Stromal cell of bone marrow (primary cell): Measurements from ENCODE around the gene GPR39.
A peak's percentile ranks its signal among the peaks of the same experiment; 100 is the strongest.

Source experiments
- DNase-seq: peaks from one replicate; pipeline ENCODE4 v3.0.0-alpha.2; 2012; ENCODE audit warnings: low read depth

GPR39 gene

GRCh38 chr2:132446444-132446843, 29.8 kb downstream of the GPR39 start:
- no peak for DNase-seq

DNA sequence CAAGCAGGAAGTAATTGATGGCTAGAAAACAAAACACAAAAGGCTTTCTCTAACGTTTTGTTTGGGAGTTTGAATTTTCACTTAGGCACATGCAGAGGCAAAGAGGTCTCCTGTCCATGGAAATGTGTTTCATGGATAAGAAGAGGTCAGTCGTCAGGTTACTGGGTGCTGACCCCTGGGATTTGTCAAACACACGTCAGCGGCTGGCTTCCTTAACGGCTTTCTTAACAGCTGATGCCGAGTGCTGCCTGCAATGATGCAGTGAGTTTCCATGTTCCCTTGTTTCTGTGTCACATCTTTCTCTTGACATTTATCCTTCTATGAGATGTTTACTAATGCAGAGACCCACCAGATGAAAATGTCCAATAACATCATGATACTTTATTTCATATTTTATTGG, 31.7 kb downstream of the GPR39 start:
- no peak for DNase-seq

- peak; percentile 16 for DNase-seq
Observed at GRCh38 chr2:132448771-132449170, 32.2 kb downstream of the GPR39 start.

DNA sequence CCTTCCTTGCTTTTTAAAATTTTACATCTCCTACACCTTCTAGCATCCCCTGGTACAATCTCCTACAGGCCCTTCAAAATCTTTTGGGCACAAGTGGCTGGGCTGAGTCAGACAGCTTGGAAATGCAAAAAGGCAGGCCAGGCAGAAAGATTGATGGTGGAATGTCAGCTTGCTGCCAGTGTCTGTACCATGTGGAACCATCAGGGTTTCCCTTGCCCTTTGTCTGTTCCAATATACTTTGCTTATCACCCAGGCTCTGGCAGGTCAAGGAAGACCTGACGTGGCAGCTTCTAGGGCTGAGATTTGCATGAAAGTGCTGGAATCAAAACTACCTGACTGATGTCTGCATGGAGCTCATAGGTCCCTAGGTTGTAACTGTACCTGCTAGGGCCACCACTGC, 33.3 kb downstream of the GPR39 start:
- no peak for DNase-seq

DNA sequence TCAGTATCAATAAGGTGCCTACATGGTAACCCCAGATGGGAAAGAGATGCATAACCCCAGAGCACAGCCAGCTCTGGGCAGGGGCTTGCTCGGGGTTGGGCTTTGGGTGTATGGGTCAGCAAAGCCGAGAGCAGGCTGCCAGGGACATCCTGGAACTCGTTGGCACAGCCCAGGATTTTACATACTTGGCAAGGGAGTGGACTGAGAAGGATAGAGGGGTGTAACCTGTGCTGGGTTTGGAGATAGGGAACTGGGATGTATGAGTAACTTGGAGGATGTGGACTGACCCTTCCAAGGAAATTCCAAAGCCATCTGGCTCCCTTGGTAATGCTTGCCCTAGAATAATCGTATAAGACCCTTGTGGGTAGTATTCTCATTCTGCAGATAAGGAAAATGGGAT, 44.2 kb downstream of the GPR39 start:
- no peak for DNase-seq

- DNase-seq: no peak
Observed at GRCh38 chr2:132462236-132462635, 45.6 kb downstream of the GPR39 start.

DNA sequence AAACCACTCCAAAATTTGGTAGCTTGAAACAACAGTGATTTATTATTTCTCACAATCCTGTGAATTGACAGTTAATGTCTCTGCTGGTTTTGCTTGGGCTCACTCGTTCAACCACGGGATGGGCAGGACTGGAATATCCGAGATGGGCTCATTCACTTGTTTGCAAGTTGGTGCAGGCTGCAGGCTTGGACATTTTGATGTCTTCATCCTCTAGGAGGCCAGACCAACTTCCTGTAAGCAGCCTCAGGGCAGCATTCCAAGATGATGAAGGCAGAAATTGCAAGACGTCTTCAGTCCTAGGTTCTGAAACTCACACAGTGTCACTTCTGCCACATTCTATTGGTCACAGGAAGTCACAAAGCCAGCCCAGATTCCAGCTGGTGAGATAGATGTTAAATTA, 47.1 kb downstream of the GPR39 start:
- no peak for DNase-seq

DNA sequence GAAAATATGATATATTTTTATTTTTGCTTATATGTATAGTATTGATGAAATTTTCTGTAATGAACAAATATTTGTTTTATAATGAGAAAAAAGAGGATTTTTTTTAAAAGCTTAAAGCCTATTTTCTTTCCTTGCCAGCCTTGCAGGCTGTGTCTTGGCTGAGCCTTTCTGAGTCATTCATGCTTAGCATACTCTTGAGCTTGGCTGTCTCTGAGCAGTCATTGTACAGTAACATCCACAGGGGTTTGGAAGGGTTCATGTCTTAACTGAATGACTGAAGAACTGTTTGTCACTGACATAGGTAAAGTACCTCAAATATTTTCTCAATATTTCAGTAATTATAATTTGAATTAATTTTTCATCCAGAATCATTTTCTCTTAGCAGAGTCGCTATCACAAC, 49.3 kb downstream of the GPR39 start:
- no peak for DNase-seq

DNA sequence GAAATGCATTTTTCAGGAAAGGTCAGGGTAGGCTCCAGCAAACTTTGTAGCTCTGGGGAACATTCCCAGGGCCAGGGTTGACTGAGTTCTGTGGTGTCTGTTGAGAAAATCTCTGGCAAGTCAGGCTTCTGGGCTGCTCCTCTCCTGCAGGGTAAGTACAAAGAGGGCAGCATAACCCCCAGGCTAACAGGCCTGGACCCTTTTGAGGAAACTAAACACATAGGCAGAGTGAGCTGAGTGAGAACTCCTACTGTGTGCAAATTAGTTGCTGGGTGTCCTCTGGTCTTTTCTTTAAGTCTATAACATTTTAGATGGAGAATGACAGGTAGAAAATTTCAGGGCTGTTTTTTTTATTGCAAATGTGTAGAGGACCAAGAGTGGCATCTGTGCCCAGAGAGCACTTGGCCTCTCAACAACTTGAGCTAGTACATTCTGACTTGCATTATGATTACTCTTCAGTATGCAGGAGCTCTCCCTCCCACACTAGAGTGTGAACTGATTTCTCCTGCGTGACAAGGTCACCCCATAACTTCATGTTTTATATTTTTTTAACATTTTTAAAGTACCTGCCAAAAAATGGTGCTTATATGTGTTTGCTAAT, 49.9 kb downstream of the GPR39 start:
- no peak for DNase-seq

GRCh38 chr2:132468821-132469675, 52.4 kb downstream of the GPR39 start:
- peak; percentile 14 for DNase-seq

DNA sequence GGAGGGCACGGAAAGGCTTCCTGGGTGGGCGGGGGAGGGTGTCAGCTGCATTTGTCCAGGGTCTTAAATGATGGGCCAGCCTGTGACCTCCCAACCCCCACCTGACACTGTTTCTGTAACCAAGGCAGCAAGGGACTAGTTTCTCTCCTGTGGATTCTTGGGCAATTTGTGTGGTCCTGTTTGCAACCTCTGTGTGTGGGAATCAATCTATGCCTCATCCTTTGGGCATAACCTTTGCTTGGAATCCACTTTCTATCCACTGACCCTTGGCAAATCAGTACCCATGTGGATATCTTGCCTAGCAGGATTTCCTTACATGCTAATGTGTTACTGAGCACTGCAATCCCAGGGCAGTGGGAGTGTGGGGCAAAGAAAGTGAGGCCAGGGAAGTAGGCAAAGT, 54.1 kb downstream of the GPR39 start:
- DNase-seq: no peak

DNA sequence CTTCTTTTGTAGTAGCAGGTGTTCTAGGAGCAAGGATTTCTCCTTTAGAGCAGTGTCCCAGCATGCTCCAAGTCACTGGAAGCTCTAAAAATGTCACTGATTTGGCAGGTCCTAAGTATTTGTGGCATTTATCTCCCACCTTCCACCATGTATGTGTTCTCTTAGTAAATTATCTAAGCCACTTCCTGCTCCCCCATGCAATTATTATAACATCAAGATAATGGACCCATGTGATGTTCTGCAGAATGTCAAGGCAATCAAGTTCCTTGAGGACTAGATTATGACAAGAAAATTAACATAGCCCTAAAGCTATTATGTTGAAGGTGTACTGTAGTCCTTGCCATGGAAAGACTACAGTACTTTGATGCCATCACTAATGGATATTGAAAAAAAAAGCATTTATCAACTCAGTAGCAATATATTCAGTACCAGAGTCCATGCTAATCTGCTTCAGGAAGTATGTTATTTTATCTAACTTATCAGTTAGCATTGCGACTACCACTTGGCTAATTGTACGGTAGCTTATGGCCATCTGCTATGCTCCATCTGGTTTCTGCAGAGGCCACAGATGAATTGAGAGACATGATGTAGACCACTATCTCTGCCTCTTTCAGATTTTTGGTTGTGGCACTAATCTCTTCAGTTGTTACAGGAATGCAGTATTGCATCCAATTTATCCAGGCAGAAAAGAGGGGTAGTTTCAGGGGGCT, 56.7 kb downstream of the GPR39 start:
- no peak for DNase-seq

- DNase-seq: no peak
Observed at GRCh38 chr2:132475615-132476014, 59.0 kb downstream of the GPR39 start.

DNA sequence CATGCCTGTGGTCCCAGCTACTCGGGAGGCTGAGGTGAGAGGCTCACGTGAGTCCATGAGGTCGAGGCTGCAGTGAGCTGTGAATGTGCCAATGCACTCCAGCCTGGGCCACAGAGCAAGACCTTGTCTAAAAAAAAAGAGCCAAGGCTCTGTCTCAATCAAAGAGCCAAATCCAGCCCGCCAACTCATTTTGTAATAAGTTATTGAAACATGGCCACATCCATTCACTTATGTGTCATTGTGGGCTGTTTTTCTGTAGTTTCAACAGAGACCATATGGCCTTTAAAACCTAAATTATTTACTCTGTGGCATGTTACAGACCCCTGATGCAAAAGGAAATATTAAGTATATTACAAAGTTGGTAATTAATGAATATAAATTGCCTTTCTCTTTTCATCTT, 60.8 kb downstream of the GPR39 start:
- DNase-seq: no peak

GRCh38 chr2:132477962-132478361, 61.4 kb downstream of the GPR39 start:
- peak; percentile 48 for DNase-seq

- no peak for DNase-seq
Observed at GRCh38 chr2:132478461-132479105, 62.0 kb downstream of the GPR39 start.

DNA sequence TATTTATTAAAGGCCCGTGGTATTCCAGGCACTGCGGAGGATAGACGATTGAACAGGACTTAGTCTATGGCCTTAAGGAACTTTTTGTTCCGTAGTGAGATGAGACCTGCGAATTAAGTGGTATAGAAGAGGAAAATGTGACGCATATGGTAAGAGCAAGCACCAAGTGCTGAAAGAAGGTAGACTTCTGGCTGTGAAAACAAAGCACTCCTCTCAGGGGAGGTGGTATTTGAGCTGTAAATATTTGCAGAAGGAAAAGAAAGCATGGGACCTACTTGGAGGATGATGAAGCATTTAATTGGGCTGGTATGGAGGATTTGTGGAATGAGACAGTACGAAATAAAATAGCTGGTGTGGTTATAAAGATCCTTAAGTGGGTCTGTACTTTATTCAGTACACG, 62.5 kb downstream of the GPR39 start:
- DNase-seq: no peak

DNA sequence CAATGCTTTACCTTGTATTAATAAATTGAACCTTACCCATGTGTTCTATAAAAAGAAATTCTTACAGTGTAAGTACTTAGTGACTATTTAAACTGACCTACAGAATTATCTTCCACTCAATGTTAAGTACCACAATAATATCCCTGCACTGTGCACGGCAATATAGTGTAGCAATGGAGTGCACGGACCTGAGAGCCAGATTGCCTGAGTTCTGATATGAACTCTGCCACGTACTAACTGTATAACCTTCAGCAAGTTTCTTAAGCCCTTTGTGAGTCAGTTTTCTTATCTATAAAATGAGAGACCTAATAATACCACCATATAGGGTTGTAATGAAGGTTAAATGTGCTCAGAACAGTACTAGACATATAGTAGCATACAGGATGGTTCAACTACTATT, 66.2 kb downstream of the GPR39 start:
- DNase-seq: no peak

- DNase-seq: no peak
Observed at GRCh38 chr2:132484144-132484543, 67.5 kb downstream of the GPR39 start.

GRCh38 chr2:132488491-132488890, 71.9 kb downstream of the GPR39 start:
- no peak for DNase-seq

DNA sequence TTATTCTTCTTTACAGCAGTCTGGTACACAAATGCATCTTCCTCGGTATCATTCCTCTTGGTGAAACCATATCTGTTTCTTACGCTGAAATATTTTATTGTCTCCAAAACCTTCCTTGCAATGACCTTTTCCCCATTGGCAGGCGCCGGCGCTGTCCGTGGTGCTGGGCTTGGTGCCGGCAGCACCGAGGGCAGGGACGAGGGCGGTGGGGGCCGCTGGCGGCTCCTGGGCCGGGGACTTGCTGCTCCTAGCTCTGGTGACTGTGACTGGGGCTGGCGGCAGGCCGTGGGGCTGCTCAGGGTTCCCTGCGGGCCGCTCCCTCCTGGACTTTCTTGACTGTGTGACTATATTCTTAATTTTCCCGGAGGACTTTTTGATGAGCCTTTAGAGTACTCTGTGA, 72.5 kb downstream of the GPR39 start:
- DNase-seq: no peak

GRCh38 chr2:132495881-132496280, 79.3 kb downstream of the GPR39 start:
- DNase-seq: no peak

DNA sequence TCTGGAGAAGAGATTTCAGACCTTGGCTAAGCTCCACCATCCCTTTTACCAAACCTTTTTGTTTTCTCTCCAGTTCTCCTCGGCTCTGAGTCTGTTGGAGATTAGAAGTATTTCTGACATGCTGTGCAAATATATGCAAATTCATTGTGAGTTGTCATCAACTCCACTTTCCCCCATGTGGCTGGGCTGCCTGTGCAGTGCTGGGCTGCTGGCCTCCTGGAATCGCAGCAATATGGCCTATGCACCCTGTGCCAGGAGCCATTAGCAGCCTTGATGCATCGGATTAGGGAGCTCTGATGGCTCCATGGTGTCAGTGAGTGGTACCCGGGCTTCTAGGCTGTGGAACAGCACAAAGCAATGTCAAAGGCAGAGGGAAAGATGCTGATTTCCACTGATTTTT, 80.0 kb downstream of the GPR39 start:
- DNase-seq: no peak
